HG02870 (cell line): ENCODE measurements around the gene CIDEA.
"Not testable (repeated sequence)": the region's sequence is repeated elsewhere in the genome, so short reads cannot be mapped to it uniquely, and the experiment has no call there.

Source experiments
- ATAC-seq: cut with Tn5 transposase; IDR thresholded peaks from one replicate; pipeline ENCODE4 v1.9.1; 2021; ENCODE audit warnings: mild to moderate bottlenecking, moderate library complexity; ENCODE audit not compliant: unreplicated experiment

Gene CIDEA

GRCh38 chr18:12254136-12254819 is at the start of gene CIDEA:
TSS of gene CIDEA (plus strand) at chr18:12254361. CDS start at chr18:12254384, 23 bp downstream.
- ATAC-seq: no peak

GRCh38 chr18:12208296-12209153 is 45.6 kb upstream of the CIDEA start:
- not testable (repeated sequence) for ATAC-seq

- ATAC-seq: not testable (repeated sequence)
Measured at GRCh38 chr18:12212308-12212707, 41.9 kb upstream of the CIDEA start.

- not testable (repeated sequence) for ATAC-seq
Measured at GRCh38 chr18:12214296-12215005, 39.7 kb upstream of the CIDEA start.

- not testable (repeated sequence) for ATAC-seq
Measured at GRCh38 chr18:12216471-12216870, 37.7 kb upstream of the CIDEA start.

GRCh38 chr18:12218603-12219002 is 35.6 kb upstream of the CIDEA start:
- ATAC-seq: not testable (repeated sequence)

- not testable (repeated sequence) for ATAC-seq
Measured at GRCh38 chr18:12222041-12222440, 32.1 kb upstream of the CIDEA start.

- not testable (repeated sequence) for ATAC-seq
Measured at GRCh38 chr18:12223326-12223725, 30.8 kb upstream of the CIDEA start.

- ATAC-seq: not testable (repeated sequence)
Measured at GRCh38 chr18:12226807-12227206, 27.4 kb upstream of the CIDEA start.

GRCh38 chr18:12227399-12228186 is 26.6 kb upstream of the CIDEA start:
- not testable (repeated sequence) for ATAC-seq

- not testable (repeated sequence) for ATAC-seq
Measured at GRCh38 chr18:12228308-12228707, 25.9 kb upstream of the CIDEA start.

GRCh38 chr18:12230561-12230960 is 23.6 kb upstream of the CIDEA start:
- not testable (repeated sequence) for ATAC-seq

- ATAC-seq: no peak
Measured at GRCh38 chr18:12231040-12231882, 22.9 kb upstream of the CIDEA start.

- ATAC-seq: no peak
Measured at GRCh38 chr18:12231986-12232385, 22.2 kb upstream of the CIDEA start.

- no peak for ATAC-seq
Measured at GRCh38 chr18:12233378-12233777, 20.8 kb upstream of the CIDEA start.

GRCh38 chr18:12234451-12235190 is 19.5 kb upstream of the CIDEA start:
- no peak for ATAC-seq

GRCh38 chr18:12236141-12236540 is 18.0 kb upstream of the CIDEA start:
- ATAC-seq: no peak

GRCh38 chr18:12236934-12237832 is 17.0 kb upstream of the CIDEA start:
- peak; percentile 71 for ATAC-seq
